DMS153 treated with DMSO at 0.1 percent for 48 hours (cell line): ENCODE measurements around the gene RUSC2.

Source experiments
- DNase-seq: peaks from one replicate; lab custom pipeline; 2025; ENCODE audit not compliant: unreplicated experiment; lab: John Stamatoyannopoulos, UW

RUSC2 gene, protein sequence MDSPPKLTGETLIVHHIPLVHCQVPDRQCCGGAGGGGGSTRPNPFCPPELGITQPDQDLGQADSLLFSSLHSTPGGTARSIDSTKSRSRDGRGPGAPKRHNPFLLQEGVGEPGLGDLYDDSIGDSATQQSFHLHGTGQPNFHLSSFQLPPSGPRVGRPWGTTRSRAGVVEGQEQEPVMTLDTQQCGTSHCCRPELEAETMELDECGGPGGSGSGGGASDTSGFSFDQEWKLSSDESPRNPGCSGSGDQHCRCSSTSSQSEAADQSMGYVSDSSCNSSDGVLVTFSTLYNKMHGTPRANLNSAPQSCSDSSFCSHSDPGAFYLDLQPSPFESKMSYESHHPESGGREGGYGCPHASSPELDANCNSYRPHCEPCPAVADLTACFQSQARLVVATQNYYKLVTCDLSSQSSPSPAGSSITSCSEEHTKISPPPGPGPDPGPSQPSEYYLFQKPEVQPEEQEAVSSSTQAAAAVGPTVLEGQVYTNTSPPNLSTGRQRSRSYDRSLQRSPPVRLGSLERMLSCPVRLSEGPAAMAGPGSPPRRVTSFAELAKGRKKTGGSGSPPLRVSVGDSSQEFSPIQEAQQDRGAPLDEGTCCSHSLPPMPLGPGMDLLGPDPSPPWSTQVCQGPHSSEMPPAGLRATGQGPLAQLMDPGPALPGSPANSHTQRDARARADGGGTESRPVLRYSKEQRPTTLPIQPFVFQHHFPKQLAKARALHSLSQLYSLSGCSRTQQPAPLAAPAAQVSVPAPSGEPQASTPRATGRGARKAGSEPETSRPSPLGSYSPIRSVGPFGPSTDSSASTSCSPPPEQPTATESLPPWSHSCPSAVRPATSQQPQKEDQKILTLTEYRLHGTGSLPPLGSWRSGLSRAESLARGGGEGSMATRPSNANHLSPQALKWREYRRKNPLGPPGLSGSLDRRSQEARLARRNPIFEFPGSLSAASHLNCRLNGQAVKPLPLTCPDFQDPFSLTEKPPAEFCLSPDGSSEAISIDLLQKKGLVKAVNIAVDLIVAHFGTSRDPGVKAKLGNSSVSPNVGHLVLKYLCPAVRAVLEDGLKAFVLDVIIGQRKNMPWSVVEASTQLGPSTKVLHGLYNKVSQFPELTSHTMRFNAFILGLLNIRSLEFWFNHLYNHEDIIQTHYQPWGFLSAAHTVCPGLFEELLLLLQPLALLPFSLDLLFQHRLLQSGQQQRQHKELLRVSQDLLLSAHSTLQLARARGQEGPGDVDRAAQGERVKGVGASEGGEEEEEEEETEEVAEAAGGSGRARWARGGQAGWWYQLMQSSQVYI (N-terminal part only)

DNA sequence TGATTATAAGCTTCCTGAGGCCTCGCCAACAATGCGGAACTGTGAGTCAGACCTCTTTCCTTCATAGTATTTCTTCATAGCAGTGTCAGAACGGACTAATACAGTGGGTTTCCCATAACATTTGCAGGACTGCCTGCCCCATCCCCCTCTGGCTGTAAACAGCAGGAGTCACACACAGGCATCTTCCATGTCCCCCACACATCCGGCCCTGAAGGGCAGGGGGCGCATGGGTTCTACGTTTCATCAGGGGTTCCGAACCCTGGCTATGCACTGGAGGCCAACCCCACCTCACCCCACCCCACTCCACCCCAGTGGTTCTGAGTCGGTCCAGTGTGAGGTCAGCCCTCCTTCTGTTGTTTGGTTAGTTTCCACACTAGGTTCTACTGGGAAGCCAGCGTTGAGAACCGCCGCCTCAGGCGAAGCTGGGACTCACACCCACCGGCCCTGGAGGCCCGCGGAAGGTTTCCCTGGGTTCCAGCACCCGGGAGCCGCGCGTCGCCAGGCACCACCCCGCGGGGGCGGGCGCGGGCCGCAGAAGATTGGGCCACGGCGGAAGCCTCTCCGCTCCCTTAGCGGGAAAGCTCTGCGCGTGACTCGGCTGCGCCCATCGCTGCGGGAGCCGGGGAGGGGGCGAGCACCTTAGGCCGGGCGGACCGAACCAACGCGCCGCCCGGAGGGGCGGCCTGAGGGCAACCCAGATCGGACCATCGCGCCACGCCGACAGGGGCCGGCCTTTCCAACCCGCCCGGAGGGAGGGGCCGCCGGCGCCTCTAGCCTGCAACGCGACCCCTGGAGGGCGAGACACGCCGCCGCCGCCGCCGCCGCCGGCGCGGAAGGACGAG is at the start of gene RUSC2:
Gene RUSC2, plus strand, starts transcription at position 799 of the 842 bp plus-strand sequence. CDS start 56,411 bp downstream, outside the sequence.
- DNase-seq = peak; percentile 70

DNA sequence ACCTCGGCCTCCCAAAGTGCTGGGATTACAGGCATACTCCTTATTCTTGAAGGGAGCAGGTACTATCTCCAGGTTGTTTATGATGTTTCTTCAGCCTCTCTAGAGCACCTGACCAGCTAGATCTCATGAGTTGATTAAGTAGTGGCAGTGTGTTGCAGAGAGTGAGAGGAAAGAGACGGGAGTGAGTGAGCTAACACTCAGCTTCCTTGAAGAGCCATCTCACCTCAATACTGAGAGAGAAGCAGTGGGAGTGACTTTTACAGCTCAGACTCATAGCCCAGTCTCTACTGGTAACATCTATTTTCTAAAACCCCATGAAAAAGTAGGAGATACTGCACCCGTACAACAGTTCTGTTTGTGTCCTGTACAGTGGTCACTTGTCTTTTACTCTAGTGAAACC is 43.9 kb upstream of the RUSC2 start:
- DNase-seq = no peak

DNA sequence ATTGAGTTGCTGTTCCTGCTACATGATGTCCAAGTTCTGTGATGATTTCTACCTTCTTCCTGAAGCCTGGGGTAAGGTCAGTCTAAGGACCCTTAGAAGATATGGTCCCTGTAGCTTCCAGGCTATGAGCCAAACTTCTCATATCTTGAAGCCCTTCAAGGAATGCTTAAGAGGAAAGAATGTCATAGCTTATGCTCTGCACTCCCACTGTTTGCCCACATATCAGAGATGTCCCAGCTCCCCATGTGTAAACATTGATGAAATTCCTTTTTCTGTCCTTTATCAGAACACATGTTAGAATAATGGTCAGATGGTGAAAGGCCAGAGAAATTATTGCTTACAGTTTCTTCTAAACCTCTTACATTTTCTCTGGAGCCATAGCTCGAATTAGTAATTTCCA is 41.4 kb upstream of the RUSC2 start:
- no peak for DNase-seq

DNA sequence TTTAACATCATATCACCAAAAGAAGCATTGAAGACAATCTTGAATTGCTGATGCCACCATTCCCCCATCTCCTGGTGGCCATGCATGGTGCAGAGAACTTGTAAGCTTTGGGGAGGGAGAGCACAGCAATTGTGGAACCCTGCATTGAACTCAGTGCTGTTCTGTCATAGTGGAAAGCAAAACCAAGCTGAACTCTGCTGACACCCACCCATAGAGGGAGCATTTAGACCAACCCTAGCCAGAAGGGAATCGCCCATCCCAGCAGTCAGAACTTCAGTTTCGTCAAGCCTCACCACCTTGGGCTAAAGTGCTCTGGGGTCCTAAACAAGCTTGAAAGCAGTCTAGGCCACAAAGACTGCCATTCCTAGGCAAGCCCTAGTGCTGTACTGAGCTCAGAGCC is 37.4 kb upstream of the RUSC2 start:
- no peak for DNase-seq

DNA sequence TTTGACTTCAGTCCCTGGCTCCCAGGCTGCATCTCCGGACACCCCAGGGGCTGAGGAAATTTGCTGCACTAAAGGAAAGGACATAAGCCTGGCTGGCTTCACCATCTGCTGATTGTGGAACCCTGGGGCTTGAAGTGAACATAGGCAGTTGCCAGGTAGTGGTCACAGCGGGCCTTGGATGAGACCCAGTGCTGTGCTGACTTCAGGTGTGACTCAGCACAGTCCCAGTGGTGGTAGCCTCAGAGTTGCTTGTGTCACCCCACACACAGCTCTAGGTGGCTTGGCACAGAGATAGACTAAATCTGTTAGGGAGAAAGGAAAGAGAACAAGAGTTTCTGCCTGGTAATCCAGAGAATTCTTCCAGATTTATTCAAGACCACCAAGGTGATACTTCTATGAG is 36.1 kb upstream of the RUSC2 start:
- DNase-seq = no peak

DNA sequence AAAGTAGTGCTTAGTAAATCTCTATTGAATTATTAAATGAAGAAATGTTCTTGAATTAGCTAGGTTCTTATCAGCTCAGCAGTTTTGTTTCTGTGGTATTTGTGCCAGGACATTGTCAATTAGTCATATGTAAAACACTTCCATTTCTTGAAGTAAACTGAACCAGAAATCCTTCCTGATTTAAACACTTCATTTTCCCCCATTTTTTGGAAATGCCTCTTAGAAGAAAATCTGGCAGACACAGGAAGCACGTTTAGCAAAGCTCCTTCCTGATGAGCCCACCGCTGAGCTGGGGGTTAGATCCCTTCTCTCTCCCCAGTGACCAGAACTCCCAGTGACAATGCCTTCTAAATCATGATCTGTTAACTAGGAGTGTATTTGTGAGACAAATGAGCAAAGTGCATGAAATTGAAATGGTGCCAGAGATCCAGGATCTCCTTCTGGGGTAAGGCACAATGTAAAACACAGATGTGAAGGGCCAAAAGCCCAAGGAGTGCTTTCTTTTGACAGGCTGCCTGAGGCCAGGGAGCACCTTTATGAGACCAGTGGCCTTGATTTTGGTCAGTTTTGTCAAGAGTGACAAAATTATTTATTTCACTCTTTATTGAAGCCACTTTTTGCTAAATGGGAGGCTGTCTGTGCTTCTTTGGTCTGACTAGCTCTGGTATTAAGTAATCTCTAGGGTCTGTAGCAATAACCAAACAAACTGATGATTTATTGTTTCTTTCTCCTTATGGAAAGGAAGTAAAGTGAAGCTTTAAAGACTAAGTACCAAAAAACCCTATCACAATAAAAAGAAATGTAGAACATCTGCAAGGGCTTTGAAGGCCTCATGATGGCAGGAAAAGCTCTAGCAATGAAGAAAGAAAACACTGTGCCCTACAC is 25.5 kb upstream of the RUSC2 start:
- no peak for DNase-seq

DNA sequence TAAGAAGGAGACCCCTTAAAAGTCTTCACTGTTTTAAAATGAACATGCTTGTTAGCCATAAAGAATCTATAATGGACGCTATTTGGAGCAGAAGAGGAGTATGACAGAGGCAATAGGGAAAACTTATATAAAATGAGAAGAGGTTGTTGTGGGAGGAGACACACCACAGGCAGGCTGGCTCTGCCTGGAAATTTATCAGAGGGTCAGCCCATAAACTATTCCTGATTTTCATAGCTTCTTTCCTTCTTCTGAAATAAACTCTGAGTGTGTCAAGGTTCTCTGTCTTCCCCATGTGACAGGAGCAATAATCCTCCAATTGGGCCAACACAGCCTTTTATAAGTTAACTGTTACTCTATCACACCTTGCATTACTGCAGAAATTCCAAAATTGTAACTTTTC is 19.6 kb upstream of the RUSC2 start:
- DNase-seq = no peak

DNA sequence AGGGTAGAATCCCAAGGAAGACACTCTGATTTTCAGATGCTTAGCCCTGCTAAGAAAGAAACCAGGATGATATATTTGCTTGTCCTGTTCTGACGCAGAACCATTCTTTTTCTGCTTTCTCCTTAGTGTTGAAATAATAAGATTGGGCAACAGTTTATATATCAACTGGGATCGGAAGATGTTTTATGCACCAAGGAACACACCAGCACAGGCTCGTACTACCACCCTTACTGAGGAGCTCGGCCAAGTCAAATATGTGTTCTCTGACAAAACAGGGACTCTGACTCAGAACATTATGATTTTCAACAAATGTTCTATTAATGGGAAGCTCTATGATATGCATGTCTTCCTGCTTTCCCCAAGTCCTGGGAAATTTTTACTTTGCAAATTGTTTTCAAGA is 19.0 kb upstream of the RUSC2 start:
- no peak for DNase-seq

DNA sequence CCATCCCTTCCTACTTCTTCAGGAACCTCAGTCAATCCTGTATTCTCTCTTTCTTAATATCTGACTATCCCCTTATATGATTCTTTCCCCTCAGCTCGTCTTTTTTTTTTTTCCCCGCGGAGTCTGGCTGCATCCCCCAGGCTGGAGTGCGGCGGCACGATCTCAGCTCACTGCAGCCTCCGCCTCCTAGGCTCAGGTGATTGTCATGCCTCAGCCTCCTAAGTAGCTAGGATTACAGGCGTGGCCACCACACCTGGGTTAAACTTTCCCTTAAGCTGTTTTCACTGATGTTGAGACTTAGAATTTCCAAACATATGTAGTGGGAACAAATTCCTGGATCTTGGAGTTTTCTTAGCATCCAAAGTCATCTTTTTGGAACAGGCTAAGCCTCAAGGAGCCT is 13.3 kb upstream of the RUSC2 start:
- no peak for DNase-seq

DNA sequence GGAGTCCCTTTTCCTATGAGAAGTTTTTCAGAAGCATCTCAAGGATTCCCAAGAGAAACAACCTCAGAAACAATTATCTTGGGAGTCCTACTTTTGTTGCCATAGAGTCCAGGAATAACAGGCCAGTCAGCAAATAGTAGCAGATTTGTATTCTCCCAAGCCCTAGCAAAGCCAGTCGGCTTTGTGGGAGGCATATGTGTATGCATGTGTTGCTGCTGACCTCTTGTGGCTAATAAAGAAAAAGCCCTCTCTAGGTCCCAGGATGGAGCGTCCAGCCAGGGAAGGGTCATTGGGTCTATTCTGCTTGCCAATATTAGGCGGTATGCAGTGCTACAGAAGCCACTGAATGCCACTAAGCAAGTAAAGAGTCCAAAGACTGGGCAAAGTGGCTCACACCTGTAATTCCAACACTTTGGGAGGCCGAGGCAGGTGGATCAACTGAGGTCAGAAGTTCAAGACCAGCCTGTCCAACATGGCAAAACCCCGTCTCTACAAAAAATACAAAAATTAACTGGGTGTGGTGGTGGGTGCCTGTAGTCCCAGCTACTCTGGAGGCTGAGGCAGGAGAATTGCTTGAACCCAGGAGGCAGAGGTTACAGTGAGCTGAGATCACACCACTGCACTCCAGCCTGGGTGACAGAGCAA is 12.6 kb upstream of the RUSC2 start:
- DNase-seq = peak; percentile 35

DNA sequence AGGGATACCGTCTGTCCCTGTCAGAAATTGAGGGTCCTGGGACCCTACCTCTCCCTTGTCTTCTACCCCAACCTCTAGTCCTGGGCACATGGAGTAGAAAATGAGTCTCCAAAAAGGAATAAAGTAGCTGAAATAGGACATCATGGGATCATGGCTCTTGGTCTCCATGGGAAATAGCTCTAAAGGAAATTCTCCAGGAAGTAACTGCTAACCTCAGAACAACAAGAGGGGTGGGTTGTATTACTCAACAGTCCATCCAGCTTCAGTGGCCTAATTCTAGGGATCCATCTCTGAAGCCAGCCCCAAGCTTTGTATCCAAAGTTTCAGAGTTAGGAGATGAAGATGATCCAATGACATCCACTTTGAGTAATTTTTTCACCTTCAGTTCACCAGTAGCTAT is 11.0 kb upstream of the RUSC2 start:
- no peak for DNase-seq

DNA sequence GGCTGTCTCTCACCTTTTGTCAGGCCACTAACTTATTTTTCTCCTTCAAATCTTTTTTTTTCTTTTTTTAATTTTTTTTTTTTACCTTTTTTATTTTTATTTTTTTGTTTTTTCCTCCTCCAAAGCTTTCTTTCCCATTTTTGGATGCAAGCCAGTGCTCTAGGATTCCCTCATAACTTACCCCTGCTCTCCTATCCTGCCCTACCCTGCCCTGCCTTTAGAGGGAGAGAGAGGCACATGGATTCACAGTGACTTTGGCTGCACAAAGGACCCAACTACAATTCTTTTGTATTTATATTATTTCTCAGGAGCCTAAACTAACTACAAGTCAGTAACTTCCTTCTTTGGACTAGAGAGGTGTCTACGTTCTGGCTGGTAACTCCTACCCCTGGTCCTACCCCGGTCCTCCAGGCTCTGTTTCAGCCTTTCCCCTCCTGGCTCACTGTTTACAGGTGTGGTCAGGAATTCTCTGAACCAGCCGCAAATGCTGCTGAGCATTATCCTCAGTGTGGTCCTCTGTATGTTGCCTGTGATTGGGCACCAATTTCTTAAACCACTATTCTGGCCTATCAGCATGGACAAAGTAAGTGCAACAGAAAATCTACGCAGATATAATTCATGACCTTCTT is 8.4 kb upstream of the RUSC2 start:
- DNase-seq = peak; percentile 1

DNA sequence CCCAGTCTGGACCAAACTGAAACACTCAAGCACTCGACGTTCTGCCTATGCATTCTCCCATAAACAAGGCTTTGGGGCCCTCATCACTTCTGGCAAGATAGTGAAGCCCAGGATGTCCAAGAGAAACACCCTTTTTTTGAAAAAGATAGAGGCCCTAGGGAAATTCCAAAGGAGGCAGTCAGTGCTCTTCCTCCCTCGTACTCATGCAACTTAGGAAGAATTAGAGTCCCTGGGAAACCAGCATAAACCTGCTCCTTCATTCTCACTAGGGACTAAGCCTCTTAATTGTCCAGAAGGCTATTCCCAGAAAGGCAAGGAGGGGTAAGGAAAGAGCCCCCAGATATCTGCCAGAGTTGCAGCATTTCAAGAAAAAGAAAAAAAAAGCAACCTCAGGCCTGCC is 7.8 kb upstream of the RUSC2 start:
- no peak for DNase-seq

DNA sequence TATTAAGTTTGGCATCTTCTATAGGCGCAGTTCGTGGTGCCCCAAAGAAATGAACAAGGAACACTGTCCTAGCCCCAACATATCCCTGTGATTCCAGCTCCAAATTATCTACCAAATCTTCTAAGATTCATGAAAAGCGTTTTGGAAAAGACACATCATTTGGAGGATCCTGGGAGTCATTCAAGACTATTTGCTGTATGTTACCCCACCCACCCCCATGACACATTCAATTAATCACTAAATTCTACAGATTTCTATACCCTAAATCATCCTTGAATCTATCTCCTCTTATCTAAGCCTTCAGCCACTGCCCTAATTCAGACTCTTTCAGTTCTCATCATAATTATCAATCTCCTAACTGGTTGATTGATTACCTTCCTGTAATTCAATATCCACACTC is 5.5 kb upstream of the RUSC2 start:
- DNase-seq = no peak

DNA sequence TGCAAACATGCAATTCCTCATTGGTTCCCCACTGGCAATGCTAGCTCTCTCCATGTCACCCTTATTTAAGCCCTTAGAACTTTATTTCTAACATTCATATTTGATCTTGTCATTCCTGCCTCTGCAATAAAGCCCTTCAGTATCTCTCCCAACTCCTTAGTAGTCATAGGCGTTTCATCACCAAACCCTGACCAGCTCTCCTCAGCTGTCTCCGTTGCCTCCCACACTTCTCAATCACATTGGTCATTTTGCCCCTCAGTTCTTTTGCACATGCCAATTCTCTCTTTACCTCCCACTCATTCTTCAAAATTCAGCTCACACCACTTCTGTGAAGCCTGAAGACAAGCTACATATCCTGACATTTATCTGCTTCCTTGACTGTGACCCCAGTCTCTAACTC is 2.8 kb upstream of the RUSC2 start:
- no peak for DNase-seq

DNA sequence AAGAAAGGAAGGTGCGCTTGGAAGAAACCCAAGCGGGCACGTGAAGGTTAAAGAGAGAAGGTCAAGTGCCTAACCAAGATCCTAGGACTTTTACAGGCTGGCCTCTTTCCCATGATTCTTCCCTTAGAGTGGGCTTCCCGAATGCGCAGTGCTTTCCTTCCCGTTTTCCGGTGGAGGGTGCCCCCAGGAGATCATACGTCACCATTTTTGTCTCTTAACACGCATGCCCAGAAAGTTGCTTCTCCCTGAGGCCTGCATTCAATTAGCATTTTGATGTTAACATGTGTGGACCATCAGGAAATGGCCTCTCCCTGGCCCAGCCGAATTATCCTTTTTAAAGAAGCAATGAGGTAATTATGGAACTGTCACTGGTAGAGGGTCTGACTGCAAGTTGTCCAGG is 1.9 kb upstream of the RUSC2 start:
- DNase-seq = no peak

DNA sequence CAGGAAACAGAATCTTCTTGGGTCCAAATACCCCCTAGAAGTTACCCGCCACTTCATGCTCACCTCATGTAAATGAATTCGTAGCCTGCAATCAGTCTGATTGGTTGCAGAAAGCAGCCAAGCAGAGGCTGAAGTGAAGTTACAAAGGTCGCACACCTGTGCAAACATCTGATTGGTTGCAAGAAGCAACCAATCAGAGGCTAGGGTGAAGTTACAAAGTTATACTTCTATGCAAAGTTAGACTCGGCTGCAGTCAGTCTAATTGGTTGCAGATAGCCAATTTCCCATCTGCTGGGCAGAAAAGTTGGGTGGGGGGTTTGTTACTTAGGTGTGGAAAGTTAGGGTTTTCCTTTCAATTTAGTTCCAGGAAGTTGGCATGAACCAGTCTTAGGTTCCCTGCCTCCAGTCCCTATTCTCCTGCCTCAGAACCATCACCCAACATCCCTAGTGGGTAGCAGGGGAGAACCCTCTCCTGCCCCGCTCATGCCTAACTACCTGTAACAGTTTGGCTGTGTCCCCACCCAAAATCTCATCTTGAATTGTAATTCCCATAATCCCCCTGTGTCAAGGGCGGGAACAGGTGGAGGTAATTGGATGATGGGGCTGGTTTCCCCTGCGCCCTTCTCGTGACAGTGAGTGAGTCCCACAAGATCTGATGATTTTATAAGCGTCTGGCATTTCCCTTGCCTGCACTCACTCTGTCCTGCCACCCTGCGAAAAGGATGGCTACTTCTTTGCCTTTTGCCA is 1.2 kb upstream of the RUSC2 start:
- no peak for DNase-seq
